Embryonic facial prominence (tissue), 1 donor: ENCODE measurements around the gene POLE2.
"Not testable (repeated sequence)": the region's sequence is repeated elsewhere in the genome, so short reads cannot be mapped to it uniquely, and the experiment has no call there.

Source experiments
- DNase-seq: peaks from one replicate; pipeline ENCODE4 v3.0.0-alpha.2; 2016; ENCODE audit errors: extremely low spot score

The POLE2 gene

DNA sequence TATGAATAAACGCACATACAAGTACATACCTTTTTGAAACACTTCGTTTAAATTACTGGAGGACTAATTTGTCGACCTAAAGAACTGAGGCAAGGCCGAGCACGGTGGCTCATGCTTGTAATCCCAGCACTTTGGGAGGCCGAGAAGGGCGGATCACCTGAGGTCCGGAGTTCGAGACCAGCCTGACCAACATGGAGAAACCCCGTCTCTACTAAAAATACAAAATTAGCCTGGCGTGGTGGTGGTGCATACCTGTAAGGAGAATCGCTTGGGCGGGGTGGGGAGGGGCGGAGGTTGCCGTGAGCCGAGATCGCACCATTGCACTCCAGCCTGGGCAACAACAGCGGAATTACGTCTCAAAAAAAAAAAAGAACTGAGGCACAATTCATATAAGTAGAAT, 68.7 kb downstream of the POLE2 start:
- DNase-seq = not testable (repeated sequence)

DNA sequence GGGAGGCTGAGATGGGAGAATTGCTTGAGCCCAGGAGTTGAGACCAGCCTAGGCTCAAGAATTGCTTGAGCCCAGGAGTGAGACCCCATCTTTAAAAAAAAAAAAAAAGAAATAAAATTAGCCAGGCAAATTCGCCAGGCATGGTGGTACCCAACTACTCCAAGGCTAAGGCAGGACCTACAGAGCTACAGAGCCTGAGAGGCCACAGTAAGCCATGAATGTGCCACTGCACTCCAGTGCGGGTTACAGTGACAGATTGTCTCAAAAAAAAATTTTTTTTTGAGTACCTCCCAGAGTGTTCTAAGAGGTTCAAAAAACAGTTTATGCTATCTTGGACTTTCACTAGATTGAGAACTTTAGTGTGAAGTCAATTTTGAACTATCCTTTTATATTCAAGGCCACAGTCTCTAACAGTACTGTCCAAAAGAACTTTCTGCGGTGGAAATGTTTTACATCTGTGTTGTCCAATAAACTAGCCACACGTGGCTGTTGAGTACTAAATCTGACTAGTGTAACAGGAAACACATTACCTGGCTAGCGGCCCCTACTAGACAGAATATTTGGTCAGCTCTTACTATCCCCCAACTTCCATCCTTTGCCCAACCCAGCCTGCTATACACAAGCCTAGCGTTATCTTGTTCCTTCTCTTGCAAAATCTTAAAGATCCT, 70.0 kb downstream of the POLE2 start:
- DNase-seq = no peak

GRCh38 chr14:49615776-49616175, 72.2 kb downstream of the POLE2 start:
- DNase-seq = no peak

DNA sequence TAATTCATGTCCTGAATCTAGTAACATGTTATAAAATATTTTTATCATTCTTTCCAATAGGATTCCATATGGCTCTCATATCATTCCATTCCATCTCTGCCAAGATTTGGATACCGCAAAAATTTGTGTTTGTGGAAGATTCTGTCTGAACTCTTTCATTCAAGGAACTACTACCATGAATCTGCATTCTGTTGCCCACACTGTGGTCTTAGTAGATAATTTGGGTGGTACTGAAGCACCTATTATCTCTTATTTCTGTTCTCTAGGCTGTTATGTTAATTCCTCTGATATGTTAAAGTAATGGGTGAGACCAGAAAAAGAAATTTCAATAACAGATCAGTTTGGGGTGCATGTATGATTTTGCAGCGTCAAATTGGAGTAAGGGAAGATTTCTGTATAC, 73.8 kb downstream of the POLE2 start:
- DNase-seq = no peak

GRCh38 chr14:49612671-49613070, 75.3 kb downstream of the POLE2 start:
- DNase-seq = no peak

- no peak for DNase-seq
Observed at GRCh38 chr14:49612251-49612650, 75.8 kb downstream of the POLE2 start.

- no peak for DNase-seq
Observed at GRCh38 chr14:49607583-49607982, 80.4 kb downstream of the POLE2 start.

GRCh38 chr14:49598485-49599300, 89.3 kb downstream of the POLE2 start, which contains the start of gene LRR1:
TSS of gene LRR1 (plus strand) at chr14:49598940. CDS start at chr14:49599021, 81 bp downstream.
- peak; percentile 48 for DNase-seq

- DNase-seq = peak; percentile 18
Observed at GRCh38 chr14:49598189-49598484, 89.9 kb downstream of the POLE2 start.

DNA sequence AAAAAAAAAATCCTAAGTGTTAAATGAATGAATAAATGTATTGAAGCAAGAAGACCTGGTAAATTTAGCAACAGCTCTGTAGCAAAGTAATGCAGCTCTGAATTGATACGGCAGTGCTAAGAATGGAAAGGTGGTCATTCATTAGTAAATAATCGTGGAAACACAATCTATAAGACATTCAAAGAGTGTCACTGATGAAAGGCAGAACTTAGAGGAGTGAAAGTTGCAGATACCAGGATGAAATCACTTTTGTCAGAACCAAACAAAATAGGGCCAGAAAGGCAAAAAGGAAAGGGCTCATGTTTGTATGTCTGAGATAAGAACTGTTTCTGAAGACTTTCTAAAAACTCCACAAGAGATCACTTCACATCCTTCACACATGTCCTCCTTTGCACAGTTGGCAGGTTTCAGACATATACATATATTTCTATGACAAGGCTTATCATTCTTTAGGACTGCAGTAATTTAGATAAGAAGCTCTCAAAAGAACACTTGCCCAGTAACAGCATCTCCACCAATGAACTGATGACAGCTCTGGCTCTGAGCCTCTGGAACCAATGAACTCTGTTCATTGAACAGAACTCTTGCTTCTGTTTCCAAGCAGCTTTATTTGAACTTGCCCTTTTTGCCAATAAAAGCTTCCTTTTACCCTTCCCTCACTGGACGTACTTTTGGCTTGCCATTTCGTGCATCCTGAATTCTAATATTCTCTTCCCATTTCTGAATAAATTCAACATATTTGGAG, 93.5 kb downstream of the POLE2 start:
- DNase-seq = no peak
